ENCODE measurements around the gene KIF21B.

Gene KIF21B

GRCh38 chr1:201022820-201023516 lies 546 bp downstream of the KIF21B start:
- no peak for TF ChIP-seq CTCF (IDR thresholded peaks at IDR 0.05)

GRCh38 chr1:201022493-201022819 lies 1.1 kb downstream of the KIF21B start:
- TF ChIP-seq CTCF (IDR thresholded peaks at IDR 0.05), result no peak

GRCh38 chr1:201021630-201022492 lies 1.7 kb downstream of the KIF21B start:
- no peak for TF ChIP-seq CTCF (IDR thresholded peaks at IDR 0.05)

- TF ChIP-seq CTCF (IDR thresholded peaks at IDR 0.05), result no peak
Observed at GRCh38 chr1:201020721-201021629, 2.5 kb downstream of the KIF21B start.

- TF ChIP-seq CTCF (IDR thresholded peaks at IDR 0.05), result no peak
Observed at GRCh38 chr1:201020040-201020591, 3.4 kb downstream of the KIF21B start.

GRCh38 chr1:201019321-201019977 lies 4.1 kb downstream of the KIF21B start:
- no peak for TF ChIP-seq CTCF (IDR thresholded peaks at IDR 0.05)

GRCh38 chr1:201017828-201018163 lies 5.7 kb downstream of the KIF21B start:
- TF ChIP-seq CTCF (IDR thresholded peaks at IDR 0.05), result no peak
